Gastrocnemius medialis (tissue), 4 donors: ENCODE results near the gene PHOX2A. TPM values are rescaled to one million over a fixed set of nuclear protein-coding genes. Genes with fewer than 3 reads are reported as not detected.

Source experiments
- ATAC-seq, 2 donors: fragments of 150-250 bp; one replicate each; pipeline ENCODE4 v1.9.1; 2016
- DNase-seq, 2 donors: peaks; one replicate each; pipeline ENCODE4 v3.0.0-alpha.2; 2019
- H3K27ac ChIP-seq, 4 donors: fragments of 200-600 bp; sonication (generic); 1 replicate in 1 of 4; 2 replicates in 3 of 4; pipeline ENCODE4 v1.5.1; 2016 to 2018; ENCODE audit warnings: mild to moderate bottlenecking in 2 of 4, moderate library complexity in 1 of 4
- H3K27me3 ChIP-seq, 3 donors: fragments of 200-600 bp; sonication (generic) in 2 of 3; 1 replicate in 1 of 3; 2 replicates in 2 of 3; pipeline versions ENCODE4 v1.5.1 to v1.6.0; 2016 to 2019; ENCODE audit warnings: mild to moderate bottlenecking in 1 of 3, moderate library complexity in 1 of 3
- H3K36me3 ChIP-seq, 2 donors: fragments of 200-600 bp; sonication (generic) in 1 of 2; one replicate each; pipeline ENCODE4 v1.5.1; 2017 to 2018
- H3K4me1 ChIP-seq, 2 donors: fragments of 200-600 bp; sonication (generic) in 1 of 2; one replicate each; pipeline ENCODE4 v1.5.1; 2016 to 2017; ENCODE audit warnings: mild to moderate bottlenecking in 2 of 2
- H3K4me3 ChIP-seq, 4 donors: fragments of 200-600 bp; sonication (generic) in 3 of 4; 1 replicate in 1 of 4; 2 replicates in 3 of 4; pipeline ENCODE4 v1.5.1; 2016 to 2019; ENCODE audit warnings: mild to moderate bottlenecking in 2 of 4
- H3K9me3 ChIP-seq, 3 donors: fragments of 200-600 bp; sonication (generic) in 2 of 3; 1 replicate in 1 of 3; 2 replicates in 2 of 3; pipeline ENCODE4 v1.5.1; 2016 to 2019
- POLR2A ChIP-seq, 2 donors: fragments of 450-650 bp; IDR thresholded peaks; one replicate each; pipeline ENCODE4 v1.6.1; 2017; ENCODE audit warnings: antibody characterized with exemption in 2 of 2, mild to moderate bottlenecking in 2 of 2, moderate library complexity in 2 of 2
- in situ Hi-C, 4 donors: fragments of 200-750 bp; cut with MboI; loops; one replicate each; pipeline versions ENCODE4 v1.15.0 to v1.8.0; 2017; ENCODE audit warnings: low sequenced_read_pairs in 4 of 4
- intact Hi-C: fragments of 100-400 bp; cut with DNase I; formaldehyde crosslinking; loops from one replicate; pipeline ENCODE4 v1.15.1; 2023; ENCODE audit warnings: low total_unique reads
- total RNA-seq, 4 donors: library from RNA; depleted of rRNA; stranded (reverse); fragments of >200 nt; gene quantifications; one replicate each; pipeline versions ENCODE4 v1.1.0 to v1.2.3, GENCODE V29; 2016
- TF ChIP-seq, protein P1 (sequence below), 5 experiments: fragments of 450-650 bp in 3 of 5; fragments of 200-600 bp in 2 of 5; sonication (generic) in 2 of 5; IDR thresholded peaks in 4 of 5; conservative IDR thresholded peaks in 1 of 5; 1 replicate in 4 of 5; 2 replicates in 1 of 5; pipeline ENCODE4 v1.5.1; 2016 to 2019; ENCODE audit warnings: antibody characterized with exemption in 5 of 5, mild to moderate bottlenecking in 3 of 5, moderate library complexity in 3 of 5

PHOX2A gene
- total RNA-seq, 4 donors from 2014 or later: not detected

- no peak overlapping the region for H3K27ac ChIP-seq
- DNase-seq (no peak), ATAC-seq (no peak)
- no peaks in the 10 kb centered on the region for H3K36me3 ChIP-seq
- no peak for TF ChIP-seq POLR2A (IDR thresholded peaks at IDR 0.05)
- TF ChIP-seq, protein P1, sequence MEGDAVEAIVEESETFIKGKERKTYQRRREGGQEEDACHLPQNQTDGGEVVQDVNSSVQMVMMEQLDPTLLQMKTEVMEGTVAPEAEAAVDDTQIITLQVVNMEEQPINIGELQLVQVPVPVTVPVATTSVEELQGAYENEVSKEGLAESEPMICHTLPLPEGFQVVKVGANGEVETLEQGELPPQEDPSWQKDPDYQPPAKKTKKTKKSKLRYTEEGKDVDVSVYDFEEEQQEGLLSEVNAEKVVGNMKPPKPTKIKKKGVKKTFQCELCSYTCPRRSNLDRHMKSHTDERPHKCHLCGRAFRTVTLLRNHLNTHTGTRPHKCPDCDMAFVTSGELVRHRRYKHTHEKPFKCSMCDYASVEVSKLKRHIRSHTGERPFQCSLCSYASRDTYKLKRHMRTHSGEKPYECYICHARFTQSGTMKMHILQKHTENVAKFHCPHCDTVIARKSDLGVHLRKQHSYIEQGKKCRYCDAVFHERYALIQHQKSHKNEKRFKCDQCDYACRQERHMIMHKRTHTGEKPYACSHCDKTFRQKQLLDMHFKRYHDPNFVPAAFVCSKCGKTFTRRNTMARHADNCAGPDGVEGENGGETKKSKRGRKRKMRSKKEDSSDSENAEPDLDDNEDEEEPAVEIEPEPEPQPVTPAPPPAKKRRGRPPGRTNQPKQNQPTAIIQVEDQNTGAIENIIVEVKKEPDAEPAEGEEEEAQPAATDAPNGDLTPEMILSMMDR (IDR thresholded peaks at IDR 0.05 in 4 of 5, conservative IDR thresholded peaks at IDR 0.05 in 1 of 5): no peak
- peaks cover 0 to 3% (median 0%) of the 10 kb centered on the region in 3 donors for H3K27me3 ChIP-seq
- no peak overlapping the region for H3K4me3 ChIP-seq
- intact Hi-C loops: no loop called here
- H3K9me3 ChIP-seq: no peaks in the 10 kb centered on the region
- no peaks in the 10 kb centered on the region for H3K4me1 ChIP-seq
- in situ Hi-C loops: no loop called here
These were observed 40.0 kb upstream of the PHOX2A start for GRCh38 chr11:72283947-72284346.

DNA sequence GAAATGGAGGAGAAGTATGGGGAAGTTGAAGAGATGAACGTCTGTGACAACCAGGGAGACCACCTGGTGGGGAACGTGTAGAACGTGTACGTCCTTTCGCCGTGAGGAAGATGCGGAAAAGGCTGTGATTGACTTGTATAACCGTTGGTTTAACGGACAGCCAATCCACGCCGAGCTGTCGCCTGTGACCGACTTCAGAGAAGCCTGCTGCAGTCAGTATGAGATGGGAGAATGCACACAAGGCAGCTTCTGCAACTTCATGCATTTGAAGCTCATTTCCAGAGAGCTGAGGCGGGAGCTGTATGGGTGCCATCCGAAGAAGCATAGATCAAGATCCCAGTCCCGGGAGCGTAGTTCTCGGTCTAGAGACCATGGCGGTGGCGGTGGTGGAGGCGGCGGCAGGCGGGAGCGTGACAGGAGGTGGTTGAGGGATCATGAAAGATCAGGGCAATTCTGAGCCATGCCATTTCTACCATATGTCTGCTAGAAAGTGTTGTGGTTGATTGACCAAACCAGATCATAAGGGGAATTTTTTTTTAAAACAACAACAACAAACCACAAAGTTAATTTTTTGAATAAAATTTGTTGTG lies 36.8 kb upstream of the PHOX2A start:
- Histone ChIP-seq H3K36me3 (no peaks in the 10 kb centered on the region), H3K9me3 (no peaks in the 10 kb centered on the region), H3K4me1 (no peaks in the 10 kb centered on the region), H3K27me3 (peaks cover 0 to 6% (median 0%) of the 10 kb centered on the region in 3 donors), H3K27ac (no peak overlapping the region), H3K4me3 (no peak overlapping the region)
- DNase-seq (no peak), ATAC-seq (no peak)
- TF ChIP-seq POLR2A (IDR thresholded peaks at IDR 0.05): no peak
- TF ChIP-seq, protein P1 (IDR thresholded peaks at IDR 0.05 in 4 of 5, conservative IDR thresholded peaks at IDR 0.05 in 1 of 5): no peak
- in situ Hi-C loops (no loop called here), intact Hi-C loops (no loop called here)

DNA sequence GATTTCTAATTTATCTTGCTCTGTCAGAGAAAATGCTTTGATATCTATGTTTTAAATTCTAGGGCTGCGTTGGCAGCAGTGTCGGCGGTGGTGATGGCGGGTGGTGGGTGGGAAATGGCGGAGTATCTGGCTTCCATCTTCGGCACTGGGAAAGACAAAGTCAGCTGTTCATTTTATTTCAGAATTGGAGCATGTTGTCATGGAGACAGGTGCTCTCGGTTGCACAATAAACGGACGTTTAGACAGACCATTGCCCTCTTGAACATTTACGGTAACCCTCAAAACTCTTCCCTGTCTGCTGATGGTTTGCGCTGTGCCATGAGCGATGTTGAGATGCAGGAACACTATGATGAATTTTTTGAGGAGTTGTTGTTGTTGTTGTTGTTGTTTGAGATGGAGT lies 36.1 kb upstream of the PHOX2A start:
- in situ Hi-C loops (no loop called here), intact Hi-C loops (no loop called here)
- no peak overlapping the region for H3K4me3 ChIP-seq
- no peaks in the 10 kb centered on the region for H3K4me1 ChIP-seq
- H3K9me3 ChIP-seq: no peaks in the 10 kb centered on the region
- no peaks in the 10 kb centered on the region for H3K36me3 ChIP-seq
- peaks cover 0 to 6% (median 0%) of the 10 kb centered on the region in 3 donors for H3K27me3 ChIP-seq
- TF ChIP-seq POLR2A (IDR thresholded peaks at IDR 0.05): no peak
- TF ChIP-seq, protein P1 (IDR thresholded peaks at IDR 0.05 in 4 of 5, conservative IDR thresholded peaks at IDR 0.05 in 1 of 5): no peak
- no peak overlapping the region for H3K27ac ChIP-seq
- no peak for ATAC-seq
- DNase-seq: no peak

DNA sequence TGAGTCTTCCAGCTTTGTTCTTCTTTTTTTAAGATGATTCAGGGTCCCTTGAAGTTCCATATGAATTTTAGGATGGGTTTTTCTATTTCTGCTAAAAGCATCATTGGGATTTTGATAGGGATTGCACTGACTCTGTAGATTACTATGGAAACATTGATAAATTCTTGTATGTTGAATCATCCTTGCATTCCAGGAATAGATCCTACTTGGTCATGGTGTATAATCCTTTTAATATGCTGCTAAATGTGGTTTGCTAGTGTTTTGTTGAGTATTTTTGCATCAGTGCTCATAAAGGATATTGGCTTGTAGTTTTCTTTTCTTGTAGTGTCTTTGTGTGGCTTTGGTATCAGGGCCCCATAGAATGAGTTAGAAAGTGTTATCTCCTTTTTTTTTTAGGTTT lies 34.9 kb upstream of the PHOX2A start:
- in situ Hi-C loops (no loop called here), intact Hi-C loops (no loop called here)
- Histone ChIP-seq H3K27ac (no peak overlapping the region), H3K4me3 (no peak overlapping the region), H3K4me1 (no peaks in the 10 kb centered on the region), H3K27me3 (peaks cover 0 to 6% (median 0%) of the 10 kb centered on the region in 3 donors), H3K9me3 (no peaks in the 10 kb centered on the region), H3K36me3 (no peaks in the 10 kb centered on the region)
- DNase-seq: no peak
- TF ChIP-seq, protein P1 (IDR thresholded peaks at IDR 0.05 in 4 of 5, conservative IDR thresholded peaks at IDR 0.05 in 1 of 5): no peak
- TF ChIP-seq POLR2A (IDR thresholded peaks at IDR 0.05): no peak
- no peak for ATAC-seq

GRCh38 chr11:72274435-72274834 lies 30.5 kb upstream of the PHOX2A start:
- intact Hi-C loops (no loop called here), in situ Hi-C loops (no loop called here)
- H3K36me3 ChIP-seq: no peaks in the 10 kb centered on the region
- H3K27ac ChIP-seq: no peak overlapping the region
- DNase-seq: no peak
- TF ChIP-seq, protein P1 (IDR thresholded peaks at IDR 0.05 in 4 of 5, conservative IDR thresholded peaks at IDR 0.05 in 1 of 5): no peak
- TF ChIP-seq POLR2A (IDR thresholded peaks at IDR 0.05): no peak
- H3K27me3 ChIP-seq: peaks cover 0 to 4% (median 4%) of the 10 kb centered on the region in 3 donors
- H3K4me1 ChIP-seq: no peaks in the 10 kb centered on the region
- no peak overlapping the region for H3K4me3 ChIP-seq
- no peaks in the 10 kb centered on the region for H3K9me3 ChIP-seq
- ATAC-seq: no peak
